ENCODE data around the gene RNF223.
"Not testable (repeated sequence)": the region's sequence is repeated elsewhere in the genome, so short reads cannot be mapped to it uniquely, and the experiment has no call there.

- not testable (repeated sequence) for TF ChIP-seq CTCF (conservative IDR thresholded peaks at IDR 0.05; ENCODE audit: low read depth, low read length); EZH2 (IDR thresholded peaks at IDR 0.05; ENCODE audit: low read length, unreplicated experiment)
Observed at GRCh38 chr1:1030867-1031658, 43.0 kb downstream of the RNF223 start.
